Lung (tissue), 12 donors: ENCODE measurements around the gene DOP1A. TPM values are rescaled to one million over a fixed set of nuclear protein-coding genes. Genes with fewer than 3 reads are reported as not detected.

Experiments used
- ATAC-seq: fragments of 200-7000 bp; cut with Tn5 transposase; one replicate; pipeline ENCODE4 v1.9.1; 2020; ENCODE audit warnings: moderate number of reproducible peaks; ENCODE audit not compliant: insufficient read depth, low FRiP score
- DNase-seq, 3 donors: peaks; one replicate each; pipeline ENCODE4 v3.0.0-alpha.2; 2013 to 2017
- H3K27ac ChIP-seq, 2 donors: one replicate each; pipeline ENCODE4 v1.5.1; 2013; ENCODE audit warnings: mild to moderate bottlenecking in 2 of 2, moderate library complexity in 2 of 2, control low read depth in 1 of 2, inconsistent platforms in 1 of 2, low read depth in 1 of 2, low read length in 1 of 2
- H3K27me3 ChIP-seq, 3 donors: one replicate each; pipeline ENCODE4 v1.5.1; 2013; ENCODE audit warnings: low read length in 2 of 3; ENCODE audit not compliant: control insufficient read depth in 3 of 3, insufficient read depth in 3 of 3
- H3K36me3 ChIP-seq, 4 donors: one replicate each; pipeline ENCODE4 v1.5.1; 2013; ENCODE audit warnings: low read length in 4 of 4, mild to moderate bottlenecking in 1 of 4, moderate library complexity in 1 of 4; ENCODE audit not compliant: control insufficient read depth in 4 of 4, insufficient read depth in 4 of 4
- H3K4me1 ChIP-seq, 5 donors: one replicate each; pipeline ENCODE4 v1.5.1; 2013; ENCODE audit warnings: low read length in 5 of 5, mild to moderate bottlenecking in 2 of 5, moderate library complexity in 1 of 5; ENCODE audit not compliant: control insufficient read depth in 5 of 5, insufficient read depth in 5 of 5
- H3K4me3 ChIP-seq: one replicate; pipeline ENCODE4 v1.5.1; 2013; ENCODE audit warnings: mild to moderate bottlenecking, control low read depth, moderate library complexity
- H3K9ac ChIP-seq, 2 donors: one replicate each; pipeline ENCODE4 v1.5.1; 2013; ENCODE audit warnings: low read length in 2 of 2, control low read depth in 1 of 2; ENCODE audit not compliant: insufficient read depth in 1 of 2
- H3K9me3 ChIP-seq, 4 donors: one replicate each; pipeline ENCODE4 v1.5.1; 2013; ENCODE audit warnings: low read length in 3 of 4, mild to moderate bottlenecking in 1 of 4, moderate library complexity in 1 of 4; ENCODE audit not compliant: control insufficient read depth in 4 of 4, insufficient read depth in 3 of 4
- CTCF ChIP-seq: IDR thresholded peaks from 2 replicates; pipeline ENCODE4 v1.5.1; 2012; ENCODE audit warnings: mild to moderate bottlenecking; ENCODE audit errors: control extremely low read depth, extremely low read depth
- WGBS, 2 donors: extraction: QIAGEN DNeasy Blood & Tissue Kit; methylation state at CpG; one replicate each; pipeline ENCODE4 v1.1.7; 2013; 5-methylcytosine and 5-hydroxymethylcytosine counted together
- polyA plus RNA-seq, 2 donors: library from polyadenylated mRNA; stranded (reverse); fragments of 200-250 nt; gene quantifications; one replicate each; pipeline ENCODE4 v1.2.1, GENCODE V29; 2013
- total RNA-seq, 2 donors: library from RNA; depleted of rRNA in 1 of 2; stranded (reverse); fragments of >200 nt in 1 of 2; gene quantifications; one replicate each; pipeline ENCODE4 v1.2.1, GENCODE V29; 2014 to 2021
- donor health status: control.
- donor health status: control.
- donor health status: Bipolar disorder and iron deficiency.
- donor health status: healthy.
- donor health status: DM: yes; HTN: yes; CAD: no.

The DOP1A gene
- total and polyA plus RNA-seq, 4 donors, result 5.0 to 64.7 (median 13.1) TPM

GRCh38 chr6:83199863-83200225, 132.4 kb downstream of the DOP1A start:
- Histone ChIP-seq H3K9ac (no peak overlapping the region), H3K4me3 (no peak overlapping the region), H3K27me3 (no peaks in the 10 kb centered on the region), H3K27ac (no peak overlapping the region), H3K4me1 (peaks cover 0 to 2% (median 0%) of the 10 kb centered on the region in 5 donors), H3K36me3 (peaks cover 0 to 3% (median 0%) of the 10 kb centered on the region in 4 donors), H3K9me3 (no peaks in the 10 kb centered on the region)
- ATAC-seq, result no peak
- WGBS, 2 donors, result 73 to 88% methylated on average over 2 of the region's 2 CpGs
- TF ChIP-seq CTCF, result no peak
- no peak for DNase-seq

GRCh38 chr6:83202031-83202430, 134.6 kb downstream of the DOP1A start:
- ATAC-seq, result no peak
- Histone ChIP-seq H3K36me3 (no peaks in the 10 kb centered on the region), H3K4me1 (no peaks in the 10 kb centered on the region), H3K9me3 (no peaks in the 10 kb centered on the region), H3K27ac (no peak overlapping the region), H3K27me3 (no peaks in the 10 kb centered on the region), H3K4me3 (no peak overlapping the region), H3K9ac (no peak overlapping the region)
- WGBS, 2 donors, result 76 to 84% methylated on average over 4 of the region's 4 CpGs
- no peak for DNase-seq
- no peak for TF ChIP-seq CTCF

GRCh38 chr6:83215131-83216047, 147.9 kb downstream of the DOP1A start:
- H3K27ac ChIP-seq, result no peak overlapping the region
- DNase-seq (peak; percentile 76 to 89 (median 86)), ATAC-seq (peak; percentile 74)
- peaks cover 0 to 20% (median 0%) of the 10 kb centered on the region in 5 donors for H3K4me1 ChIP-seq
- peak; percentile 72 for TF ChIP-seq CTCF
- H3K36me3 ChIP-seq, result no peaks in the 10 kb centered on the region
- H3K9me3 ChIP-seq, result no peaks in the 10 kb centered on the region
- no peak overlapping the region for H3K4me3 ChIP-seq
- no peak overlapping the region for H3K9ac ChIP-seq
- 35 to 40% methylated on average over 7 of the region's 7 CpGs for WGBS, 2 donors
- peaks cover 0 to 3% (median 0%) of the 10 kb centered on the region in 3 donors for H3K27me3 ChIP-seq
